ENCODE data around the gene WRNIP1. TPM values are rescaled to one million over a fixed set of nuclear protein-coding genes. Genes with fewer than 3 reads are reported as not detected.

The WRNIP1 gene
- polyA plus RNA-seq, 6 donors from 2014 or later, result 33.9 to 53.6 (median 38.5) TPM

- no peaks in the 10 kb centered on the region for H3K9me3 Mint-ChIP-seq
- peaks cover 5 to 17% (median 15%) of the 10 kb centered on the region in 3 donors for H3K4me1 Mint-ChIP-seq
- H3K36me3 Mint-ChIP-seq, result peaks cover 23 to 33% of the 10 kb centered on the region in 2 donors
- H3K27ac Mint-ChIP-seq, result peak overlapping the region in 1 of 6 donors; percentile 83
- ATAC-seq (ENCODE audit: low read depth in 2 of 2) (no peak), DNase-seq (no peak)
- H3K4me3 Mint-ChIP-seq, result no peak overlapping the region
- H3K27me3 Mint-ChIP-seq, result no peaks in the 10 kb centered on the region
Observed at GRCh38 chr6:2784930-2785329, 19.7 kb downstream of the WRNIP1 start.

- Mint-ChIP-seq H3K27me3 (no peaks in the 10 kb centered on the region), H3K27ac (peak overlapping the region in 3 of 6 donors; percentile 42 to 73 (median 62)), H3K36me3 (peaks cover 16 to 26% of the 10 kb centered on the region in 2 donors), H3K4me1 (peaks cover 18 to 25% (median 23%) of the 10 kb centered on the region in 3 donors), H3K9me3 (no peaks in the 10 kb centered on the region), H3K4me3 (no peak overlapping the region)
- no peak for ATAC-seq (ENCODE audit: low read depth in 2 of 2)
- no peak for DNase-seq
Observed at GRCh38 chr6:2786269-2786668, 21.1 kb downstream of the WRNIP1 start.

- Mint-ChIP-seq H3K27ac (peak overlapping the region; percentile 80 to 98 (median 95)), H3K27me3 (no peaks in the 10 kb centered on the region), H3K9me3 (no peaks in the 10 kb centered on the region), H3K4me3 (peak overlapping the region; percentile 39 to 89 (median 75)), H3K4me1 (peaks cover 41 to 48% (median 43%) of the 10 kb centered on the region in 3 donors), H3K36me3 (peaks cover 11 to 15% of the 10 kb centered on the region in 2 donors)
- ATAC-seq (ENCODE audit: low read depth in 2 of 2) (peak; percentile 78 to 81), DNase-seq (peak; percentile 58)
Observed at GRCh38 chr6:2790588-2791449, 25.6 kb downstream of the WRNIP1 start.

- DNase-seq (peak; percentile 55), ATAC-seq (ENCODE audit: low read depth in 2 of 2) (peak; percentile 87 to 88)
- Mint-ChIP-seq H3K4me1 (peaks cover 41 to 44% (median 42%) of the 10 kb centered on the region in 3 donors), H3K36me3 (peaks cover 8 to 11% of the 10 kb centered on the region in 2 donors), H3K27me3 (no peaks in the 10 kb centered on the region), H3K9me3 (no peaks in the 10 kb centered on the region), H3K4me3 (peak overlapping the region; percentile 39 to 89 (median 75)), H3K27ac (peak overlapping the region; percentile 87 to 98 (median 95))
Observed at GRCh38 chr6:2791450-2791974, 26.3 kb downstream of the WRNIP1 start.

GRCh38 chr6:2792330-2793110 lies 27.3 kb downstream of the WRNIP1 start:
- Mint-ChIP-seq H3K36me3 (peaks cover 1 to 5% of the 10 kb centered on the region in 2 donors), H3K4me3 (peak overlapping the region in 7 of 8 donors; percentile 29 to 75 (median 61)), H3K27ac (peak overlapping the region; percentile 79 to 98 (median 90)), H3K9me3 (no peaks in the 10 kb centered on the region), H3K4me1 (peaks cover 44 to 49% (median 47%) of the 10 kb centered on the region in 3 donors), H3K27me3 (no peaks in the 10 kb centered on the region)
- ATAC-seq (ENCODE audit: low read depth in 2 of 2) (no peak), DNase-seq (no peak)

- Mint-ChIP-seq H3K9me3 (no peaks in the 10 kb centered on the region), H3K4me3 (peak overlapping the region in 6 of 8 donors; percentile 53 to 77 (median 64)), H3K36me3 (no peaks in the 10 kb centered on the region), H3K27ac (peak overlapping the region; percentile 41 to 98 (median 83)), H3K4me1 (peaks cover 48 to 58% (median 49%) of the 10 kb centered on the region in 3 donors), H3K27me3 (no peaks in the 10 kb centered on the region)
- ATAC-seq (ENCODE audit: low read depth in 2 of 2) (no peak), DNase-seq (peak; percentile 8)
Observed at GRCh38 chr6:2793534-2794151, 28.4 kb downstream of the WRNIP1 start.

GRCh38 chr6:2794171-2794730 lies 29.1 kb downstream of the WRNIP1 start:
- Mint-ChIP-seq H3K4me3 (peak overlapping the region in 2 of 8 donors; percentile 63 to 64), H3K27ac (peak overlapping the region in 4 of 6 donors; percentile 12 to 98 (median 90)), H3K4me1 (peaks cover 48 to 58% (median 49%) of the 10 kb centered on the region in 3 donors), H3K9me3 (no peaks in the 10 kb centered on the region), H3K27me3 (no peaks in the 10 kb centered on the region), H3K36me3 (no peaks in the 10 kb centered on the region)
- ATAC-seq (ENCODE audit: low read depth in 2 of 2) (no peak), DNase-seq (no peak)

- no peak overlapping the region for H3K4me3 Mint-ChIP-seq
- no peaks in the 10 kb centered on the region for H3K9me3 Mint-ChIP-seq
- ATAC-seq (ENCODE audit: low read depth in 2 of 2) (no peak), DNase-seq (no peak)
- H3K4me1 Mint-ChIP-seq, result peaks cover 48 to 62% (median 51%) of the 10 kb centered on the region in 3 donors
- no peak overlapping the region for H3K27ac Mint-ChIP-seq
- no peaks in the 10 kb centered on the region for H3K27me3 Mint-ChIP-seq
- H3K36me3 Mint-ChIP-seq, result no peaks in the 10 kb centered on the region
Observed at GRCh38 chr6:2795162-2795561, 30.0 kb downstream of the WRNIP1 start.

GRCh38 chr6:2795956-2796355 lies 30.8 kb downstream of the WRNIP1 start:
- DNase-seq (no peak), ATAC-seq (ENCODE audit: low read depth in 2 of 2) (no peak)
- H3K27ac Mint-ChIP-seq, result no peak overlapping the region
- peaks cover 41 to 54% (median 43%) of the 10 kb centered on the region in 3 donors for H3K4me1 Mint-ChIP-seq
- H3K27me3 Mint-ChIP-seq, result no peaks in the 10 kb centered on the region
- no peaks in the 10 kb centered on the region for H3K9me3 Mint-ChIP-seq
- H3K36me3 Mint-ChIP-seq, result no peaks in the 10 kb centered on the region
- no peak overlapping the region for H3K4me3 Mint-ChIP-seq

GRCh38 chr6:2796861-2797260 lies 31.7 kb downstream of the WRNIP1 start:
- Mint-ChIP-seq H3K27me3 (no peaks in the 10 kb centered on the region), H3K27ac (peak overlapping the region in 2 of 6 donors; percentile 38 to 47), H3K4me1 (peaks cover 32 to 45% (median 34%) of the 10 kb centered on the region in 3 donors), H3K9me3 (no peaks in the 10 kb centered on the region), H3K4me3 (no peak overlapping the region), H3K36me3 (no peaks in the 10 kb centered on the region)
- DNase-seq, result no peak
- ATAC-seq (ENCODE audit: low read depth in 2 of 2), result no peak

- ATAC-seq (ENCODE audit: low read depth in 2 of 2) (no peak), DNase-seq (no peak)
- Mint-ChIP-seq H3K4me1 (peaks cover 26 to 40% (median 30%) of the 10 kb centered on the region in 3 donors), H3K27ac (peak overlapping the region in 3 of 6 donors; percentile 22 to 59 (median 44)), H3K36me3 (no peaks in the 10 kb centered on the region), H3K4me3 (no peak overlapping the region), H3K27me3 (no peaks in the 10 kb centered on the region), H3K9me3 (no peaks in the 10 kb centered on the region)
Observed at GRCh38 chr6:2797564-2798031, 32.4 kb downstream of the WRNIP1 start.

- no peaks in the 10 kb centered on the region for H3K36me3 Mint-ChIP-seq
- H3K27ac Mint-ChIP-seq, result peak overlapping the region in 1 of 6 donors; percentile 63
- H3K27me3 Mint-ChIP-seq, result no peaks in the 10 kb centered on the region
- ATAC-seq (ENCODE audit: low read depth in 2 of 2), result no peak
- no peak for DNase-seq
- H3K4me1 Mint-ChIP-seq, result peaks cover 16 to 29% (median 20%) of the 10 kb centered on the region in 3 donors
- H3K9me3 Mint-ChIP-seq, result no peaks in the 10 kb centered on the region
- no peak overlapping the region for H3K4me3 Mint-ChIP-seq
Observed at GRCh38 chr6:2798586-2799134, 33.5 kb downstream of the WRNIP1 start.
